ENCODE results near the gene HOXC13.

HOXC13 gene

DNA sequence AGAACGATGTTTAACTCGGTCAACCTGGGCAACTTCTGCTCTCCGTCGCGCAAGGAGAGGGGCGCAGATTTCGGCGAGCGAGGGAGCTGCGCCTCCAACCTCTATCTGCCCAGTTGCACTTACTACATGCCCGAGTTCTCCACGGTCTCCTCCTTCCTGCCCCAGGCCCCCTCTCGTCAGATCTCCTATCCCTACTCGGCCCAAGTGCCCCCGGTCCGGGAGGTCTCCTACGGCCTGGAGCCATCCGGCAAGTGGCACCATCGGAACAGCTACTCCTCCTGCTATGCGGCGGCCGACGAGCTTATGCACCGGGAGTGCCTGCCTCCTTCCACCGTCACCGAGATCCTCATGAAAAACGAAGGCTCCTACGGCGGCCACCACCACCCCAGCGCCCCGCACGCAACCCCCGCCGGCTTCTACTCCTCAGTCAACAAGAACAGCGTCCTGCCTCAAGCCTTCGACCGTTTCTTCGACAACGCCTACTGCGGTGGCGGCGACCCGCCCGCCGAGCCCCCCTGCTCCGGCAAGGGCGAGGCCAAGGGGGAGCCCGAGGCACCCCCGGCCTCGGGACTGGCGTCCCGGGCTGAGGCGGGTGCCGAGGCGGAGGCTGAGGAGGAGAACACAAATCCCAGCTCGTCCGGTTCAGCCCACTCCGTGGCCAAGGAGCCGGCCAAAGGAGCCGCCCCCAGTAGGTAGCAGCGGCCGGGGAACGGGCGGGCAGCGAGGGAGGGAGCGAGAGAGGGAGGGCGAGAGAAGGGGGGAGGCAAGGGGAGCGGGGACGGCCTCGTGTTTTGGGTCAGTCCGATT is 34.8 kb downstream of the HOXC13 start (continued):
- TF ChIP-seq, protein P1, sequence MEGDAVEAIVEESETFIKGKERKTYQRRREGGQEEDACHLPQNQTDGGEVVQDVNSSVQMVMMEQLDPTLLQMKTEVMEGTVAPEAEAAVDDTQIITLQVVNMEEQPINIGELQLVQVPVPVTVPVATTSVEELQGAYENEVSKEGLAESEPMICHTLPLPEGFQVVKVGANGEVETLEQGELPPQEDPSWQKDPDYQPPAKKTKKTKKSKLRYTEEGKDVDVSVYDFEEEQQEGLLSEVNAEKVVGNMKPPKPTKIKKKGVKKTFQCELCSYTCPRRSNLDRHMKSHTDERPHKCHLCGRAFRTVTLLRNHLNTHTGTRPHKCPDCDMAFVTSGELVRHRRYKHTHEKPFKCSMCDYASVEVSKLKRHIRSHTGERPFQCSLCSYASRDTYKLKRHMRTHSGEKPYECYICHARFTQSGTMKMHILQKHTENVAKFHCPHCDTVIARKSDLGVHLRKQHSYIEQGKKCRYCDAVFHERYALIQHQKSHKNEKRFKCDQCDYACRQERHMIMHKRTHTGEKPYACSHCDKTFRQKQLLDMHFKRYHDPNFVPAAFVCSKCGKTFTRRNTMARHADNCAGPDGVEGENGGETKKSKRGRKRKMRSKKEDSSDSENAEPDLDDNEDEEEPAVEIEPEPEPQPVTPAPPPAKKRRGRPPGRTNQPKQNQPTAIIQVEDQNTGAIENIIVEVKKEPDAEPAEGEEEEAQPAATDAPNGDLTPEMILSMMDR (tag by site-specific recombination; IDR thresholded peaks at IDR 0.05) = peak; percentile 22; the same call in 1 of the 2 replicates
- TF ChIP-seq, protein P2, sequence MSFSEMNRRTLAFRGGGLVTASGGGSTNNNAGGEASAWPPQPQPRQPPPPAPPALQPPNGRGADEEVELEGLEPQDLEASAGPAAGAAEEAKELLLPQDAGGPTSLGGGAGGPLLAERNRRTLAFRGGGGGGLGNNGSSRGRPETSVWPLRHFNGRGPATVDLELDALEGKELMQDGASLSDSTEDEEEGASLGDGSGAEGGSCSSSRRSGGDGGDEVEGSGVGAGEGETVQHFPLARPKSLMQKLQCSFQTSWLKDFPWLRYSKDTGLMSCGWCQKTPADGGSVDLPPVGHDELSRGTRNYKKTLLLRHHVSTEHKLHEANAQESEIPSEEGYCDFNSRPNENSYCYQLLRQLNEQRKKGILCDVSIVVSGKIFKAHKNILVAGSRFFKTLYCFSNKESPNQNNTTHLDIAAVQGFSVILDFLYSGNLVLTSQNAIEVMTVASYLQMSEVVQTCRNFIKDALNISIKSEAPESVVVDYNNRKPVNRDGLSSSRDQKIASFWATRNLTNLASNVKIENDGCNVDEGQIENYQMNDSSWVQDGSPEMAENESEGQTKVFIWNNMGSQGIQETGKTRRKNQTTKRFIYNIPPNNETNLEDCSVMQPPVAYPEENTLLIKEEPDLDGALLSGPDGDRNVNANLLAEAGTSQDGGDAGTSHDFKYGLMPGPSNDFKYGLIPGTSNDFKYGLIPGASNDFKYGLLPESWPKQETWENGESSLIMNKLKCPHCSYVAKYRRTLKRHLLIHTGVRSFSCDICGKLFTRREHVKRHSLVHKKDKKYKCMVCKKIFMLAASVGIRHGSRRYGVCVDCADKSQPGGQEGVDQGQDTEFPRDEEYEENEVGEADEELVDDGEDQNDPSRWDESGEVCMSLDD (tag by site-specific recombination; IDR thresholded peaks at IDR 0.05) = peak; percentile 52; the same call in 1 of the 2 replicates
- TF ChIP-seq GLI4 (tag by site-specific recombination; IDR thresholded peaks at IDR 0.05) (0 out of 2 replicates have a peak, but pooled peaks have one; percentile 11), ZNF791 (tag by site-specific recombination; IDR thresholded peaks at IDR 0.05) (no peak), ZFHX2 (tag by site-specific recombination; conservative IDR thresholded peaks at IDR 0.05) (peak; percentile 90), ZNF146 (tag by site-specific recombination; IDR thresholded peaks at IDR 0.05) (no peak), ZNF776 (tag by site-specific recombination; IDR thresholded peaks at IDR 0.05; ENCODE audit: borderline replicate concordance) (no peak), SALL2 (tag by site-specific recombination; IDR thresholded peaks at IDR 0.05; ENCODE audit: borderline replicate concordance) (no peak), HOXA7 (CRISPR knock-in tag; IDR thresholded peaks at IDR 0.05; ENCODE audit: borderline replicate concordance) (no peak), ZNF157 (tag by site-specific recombination; IDR thresholded peaks at IDR 0.05) (no peak), KLF7 (tag by site-specific recombination; IDR thresholded peaks at IDR 0.05; ENCODE audit: borderline replicate concordance) (no peak), ZNF19 (tag by site-specific recombination; IDR thresholded peaks at IDR 0.05; ENCODE audit: low read depth) (no peak), ZNF785 (tag by site-specific recombination; IDR thresholded peaks at IDR 0.05) (no peak), ZNF623 (tag by site-specific recombination; IDR thresholded peaks at IDR 0.05) (no peak), ZNF202 (tag by site-specific recombination; IDR thresholded peaks at IDR 0.05; ENCODE audit: borderline replicate concordance) (no peak), ZSCAN16 (tag by site-specific recombination; IDR thresholded peaks at IDR 0.05) (no peak), BCL11A (tag by site-specific recombination; IDR thresholded peaks at IDR 0.05; ENCODE audit: low read depth) (no peak), ZBTB17 (tag by site-specific recombination; IDR thresholded peaks at IDR 0.05) (peak; percentile 75), TRIM28 (IDR thresholded peaks at IDR 0.05; ENCODE audit: borderline replicate concordance, low read length) (no peak), ZNF610 (tag by site-specific recombination; IDR thresholded peaks at IDR 0.05; ENCODE audit: borderline replicate concordance) (no peak), ZFP69B (tag by site-specific recombination; IDR thresholded peaks at IDR 0.05) (no peak), SETDB1 (IDR thresholded peaks at IDR 0.05; ENCODE audit: insufficient read length, low read length) (no peak), ZNF416 (tag by site-specific recombination; IDR thresholded peaks at IDR 0.05) (no peak), ZNF223 (tag by site-specific recombination; IDR thresholded peaks at IDR 0.05) (no peak), EGR2 (tag by site-specific recombination; IDR thresholded peaks at IDR 0.05; ENCODE audit: low read depth) (peak; percentile 92), ZNF239 (tag by site-specific recombination; IDR thresholded peaks at IDR 0.05) (no peak), ZNF555 (tag by site-specific recombination; conservative IDR thresholded peaks at IDR 0.05) (no peak)
- TF ChIP-seq, protein P3, sequence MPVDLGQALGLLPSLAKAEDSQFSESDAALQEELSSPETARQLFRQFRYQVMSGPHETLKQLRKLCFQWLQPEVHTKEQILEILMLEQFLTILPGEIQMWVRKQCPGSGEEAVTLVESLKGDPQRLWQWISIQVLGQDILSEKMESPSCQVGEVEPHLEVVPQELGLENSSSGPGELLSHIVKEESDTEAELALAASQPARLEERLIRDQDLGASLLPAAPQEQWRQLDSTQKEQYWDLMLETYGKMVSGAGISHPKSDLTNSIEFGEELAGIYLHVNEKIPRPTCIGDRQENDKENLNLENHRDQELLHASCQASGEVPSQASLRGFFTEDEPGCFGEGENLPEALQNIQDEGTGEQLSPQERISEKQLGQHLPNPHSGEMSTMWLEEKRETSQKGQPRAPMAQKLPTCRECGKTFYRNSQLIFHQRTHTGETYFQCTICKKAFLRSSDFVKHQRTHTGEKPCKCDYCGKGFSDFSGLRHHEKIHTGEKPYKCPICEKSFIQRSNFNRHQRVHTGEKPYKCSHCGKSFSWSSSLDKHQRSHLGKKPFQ (tag by site-specific recombination; IDR thresholded peaks at IDR 0.05) = no peak
- TF ChIP-seq, protein P4, sequence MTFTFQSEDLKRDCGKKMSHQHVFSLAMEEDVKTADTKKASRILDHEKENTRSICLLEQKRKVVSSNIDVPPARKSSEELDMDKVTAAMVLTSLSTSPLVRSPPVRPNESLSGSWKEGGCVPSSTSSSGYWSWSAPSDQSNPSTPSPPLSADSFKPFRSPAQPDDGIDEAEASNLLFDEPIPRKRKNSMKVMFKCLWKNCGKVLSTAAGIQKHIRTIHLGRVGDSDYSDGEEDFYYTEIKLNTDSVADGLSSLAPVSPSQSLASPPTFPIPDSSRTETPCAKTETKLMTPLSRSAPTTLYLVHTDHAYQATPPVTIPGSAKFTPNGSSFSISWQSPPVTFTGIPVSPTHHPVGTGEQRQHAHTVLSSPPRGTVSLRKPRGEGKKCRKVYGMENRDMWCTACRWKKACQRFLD (tag by site-specific recombination; IDR thresholded peaks at IDR 0.05) = no peak
- TF ChIP-seq, protein P5, sequence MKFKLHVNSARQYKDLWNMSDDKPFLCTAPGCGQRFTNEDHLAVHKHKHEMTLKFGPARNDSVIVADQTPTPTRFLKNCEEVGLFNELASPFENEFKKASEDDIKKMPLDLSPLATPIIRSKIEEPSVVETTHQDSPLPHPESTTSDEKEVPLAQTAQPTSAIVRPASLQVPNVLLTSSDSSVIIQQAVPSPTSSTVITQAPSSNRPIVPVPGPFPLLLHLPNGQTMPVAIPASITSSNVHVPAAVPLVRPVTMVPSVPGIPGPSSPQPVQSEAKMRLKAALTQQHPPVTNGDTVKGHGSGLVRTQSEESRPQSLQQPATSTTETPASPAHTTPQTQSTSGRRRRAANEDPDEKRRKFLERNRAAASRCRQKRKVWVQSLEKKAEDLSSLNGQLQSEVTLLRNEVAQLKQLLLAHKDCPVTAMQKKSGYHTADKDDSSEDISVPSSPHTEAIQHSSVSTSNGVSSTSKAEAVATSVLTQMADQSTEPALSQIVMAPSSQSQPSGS (tag by site-specific recombination; IDR thresholded peaks at IDR 0.05; ENCODE audit: low read depth) = no peak
- TF ChIP-seq, protein P6, sequence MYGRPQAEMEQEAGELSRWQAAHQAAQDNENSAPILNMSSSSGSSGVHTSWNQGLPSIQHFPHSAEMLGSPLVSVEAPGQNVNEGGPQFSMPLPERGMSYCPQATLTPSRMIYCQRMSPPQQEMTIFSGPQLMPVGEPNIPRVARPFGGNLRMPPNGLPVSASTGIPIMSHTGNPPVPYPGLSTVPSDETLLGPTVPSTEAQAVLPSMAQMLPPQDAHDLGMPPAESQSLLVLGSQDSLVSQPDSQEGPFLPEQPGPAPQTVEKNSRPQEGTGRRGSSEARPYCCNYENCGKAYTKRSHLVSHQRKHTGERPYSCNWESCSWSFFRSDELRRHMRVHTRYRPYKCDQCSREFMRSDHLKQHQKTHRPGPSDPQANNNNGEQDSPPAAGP (tag by site-specific recombination; IDR thresholded peaks at IDR 0.05) = no peak

Data from HEK293 (cell line).